NCI-H446 (cell line): ENCODE results near the gene FBXO40.
A peak's percentile ranks its signal among the peaks of the same experiment; 100 is the strongest.

Experiments
- DNase-seq, 2 experiments: peaks; one replicate each; lab custom pipeline; 2025; lab: John Stamatoyannopoulos, UW

Gene FBXO40

GRCh38 chr3:121619691-121620090, 26.5 kb downstream of the FBXO40 start:
- no peak for DNase-seq

- no peak for DNase-seq
Observed at GRCh38 chr3:121621491-121621890, 28.3 kb downstream of the FBXO40 start.

- DNase-seq, result no peak
Observed at GRCh38 chr3:121624147-121624899, 31.1 kb downstream of the FBXO40 start.

GRCh38 chr3:121626495-121626894, 33.3 kb downstream of the FBXO40 start:
- DNase-seq, result no peak

DNA sequence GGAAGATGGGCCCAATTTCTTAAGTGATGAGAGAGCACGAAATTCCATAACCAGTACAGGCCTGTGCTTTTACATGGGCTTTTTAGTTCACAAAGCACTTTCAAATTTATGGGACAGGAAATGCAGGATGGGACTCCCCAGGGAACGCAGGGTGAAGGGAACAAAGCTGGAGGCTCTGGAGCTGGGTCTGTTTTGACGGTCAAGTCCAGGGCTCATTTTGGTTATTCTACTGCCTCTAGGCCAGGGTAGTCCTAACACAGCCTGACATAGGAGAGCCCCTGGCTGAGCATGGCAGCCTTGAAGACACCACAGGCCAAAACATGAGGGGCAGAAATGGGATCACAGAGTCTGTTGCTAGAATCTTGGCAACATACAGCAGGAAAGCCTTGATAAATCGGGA, 34.0 kb downstream of the FBXO40 start:
- DNase-seq, result no peak

DNA sequence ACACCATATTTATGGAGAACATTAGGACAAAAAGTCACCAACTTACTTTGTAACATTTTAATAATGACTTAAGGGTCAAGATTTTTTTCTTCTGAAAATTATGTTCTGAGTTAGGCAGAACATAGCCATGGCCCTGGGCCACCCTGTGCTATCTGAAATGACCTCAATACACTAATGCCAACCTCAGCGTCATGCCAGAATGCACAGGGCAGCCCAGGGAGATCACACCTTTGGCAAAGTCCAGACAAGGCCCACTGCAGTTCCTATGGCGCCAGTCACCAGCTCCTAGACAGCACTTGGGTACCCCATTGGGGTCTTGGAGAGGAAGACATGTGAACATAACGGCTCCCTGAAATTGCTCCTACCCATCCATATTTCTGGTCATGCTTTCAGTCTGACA, 34.4 kb downstream of the FBXO40 start:
- DNase-seq, result no peak

GRCh38 chr3:121629601-121630000, 36.4 kb downstream of the FBXO40 start:
- no peak for DNase-seq

- no peak for DNase-seq
Observed at GRCh38 chr3:121630355-121630754, 37.2 kb downstream of the FBXO40 start.

- no peak for DNase-seq
Observed at GRCh38 chr3:121637922-121638321, 44.7 kb downstream of the FBXO40 start.

GRCh38 chr3:121641127-121641526, 47.9 kb downstream of the FBXO40 start:
- DNase-seq, result no peak

- DNase-seq, result no peak
Observed at GRCh38 chr3:121642601-121643314, 49.6 kb downstream of the FBXO40 start.

DNA sequence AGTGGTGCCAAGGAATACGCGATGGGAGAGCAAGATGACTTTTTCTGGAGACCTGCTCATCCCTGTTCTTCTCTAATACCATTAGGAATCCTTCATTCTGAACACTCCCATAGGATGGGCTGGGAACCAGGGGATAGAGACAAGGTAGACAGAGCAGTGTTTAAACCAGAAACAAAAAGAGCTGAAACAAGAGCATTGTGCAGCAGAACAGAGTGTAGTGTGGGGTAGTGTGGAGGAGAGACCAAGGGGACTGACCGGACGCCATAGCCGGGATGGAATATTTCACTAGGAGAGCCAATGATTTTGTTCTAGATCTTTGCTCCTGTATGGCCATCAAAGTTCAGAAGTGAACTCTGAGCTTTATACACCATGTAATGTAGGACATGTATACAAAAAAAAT, 51.9 kb downstream of the FBXO40 start:
- no peak for DNase-seq

DNA sequence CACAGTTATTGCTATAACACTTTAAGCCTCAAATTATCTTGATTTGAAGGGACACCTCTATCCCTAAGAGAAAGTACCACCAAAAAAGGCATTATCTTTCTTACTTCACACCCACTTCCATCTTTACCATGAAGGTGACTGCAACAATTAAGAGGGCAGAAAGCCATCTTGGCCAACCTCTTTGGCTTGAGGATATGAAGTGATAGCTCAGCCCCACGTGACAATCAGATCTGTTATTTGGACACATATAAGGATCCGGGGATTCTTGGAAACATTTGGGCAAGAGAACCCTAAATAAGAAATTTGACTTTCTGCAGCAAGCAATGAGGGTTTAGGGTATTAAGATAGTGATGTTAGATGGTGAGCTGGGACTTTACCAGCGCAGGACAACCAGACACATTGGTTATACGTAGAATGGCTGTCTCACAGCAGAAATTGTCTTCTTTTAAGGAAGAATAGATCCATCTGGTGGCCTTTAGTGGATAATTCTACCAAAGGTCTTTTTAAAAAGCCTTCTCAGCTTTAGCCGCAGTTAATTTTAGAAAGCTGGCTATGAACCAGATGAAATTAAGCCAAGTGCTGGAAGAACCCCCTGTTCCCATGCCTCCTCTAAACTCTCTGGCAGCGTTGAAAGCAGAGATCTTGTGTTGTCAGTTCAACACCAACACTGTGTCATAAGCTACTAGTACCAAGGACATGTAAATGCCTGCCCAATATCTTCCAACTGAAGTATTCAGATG, 55.2 kb downstream of the FBXO40 start:
- DNase-seq, result peak; percentile 94 to 98

DNA sequence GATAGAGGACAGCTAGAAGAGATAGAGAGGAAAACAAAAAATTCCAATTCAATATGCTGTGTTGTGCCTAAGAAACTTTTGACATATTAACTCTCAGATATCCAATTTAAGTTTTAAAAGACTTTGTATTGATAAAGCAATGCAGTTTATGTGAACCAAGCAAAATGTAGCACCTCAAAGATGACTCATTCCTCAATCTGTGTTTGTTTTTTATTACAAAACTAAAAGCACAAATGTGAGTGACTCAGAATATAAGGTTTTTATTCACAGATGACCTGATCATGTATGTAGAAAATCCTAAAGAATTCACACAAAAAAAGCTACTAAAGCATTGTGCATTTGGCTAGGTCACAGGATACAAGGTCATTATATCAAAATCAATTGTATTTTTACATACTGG, 56.5 kb downstream of the FBXO40 start:
- no peak for DNase-seq

DNA sequence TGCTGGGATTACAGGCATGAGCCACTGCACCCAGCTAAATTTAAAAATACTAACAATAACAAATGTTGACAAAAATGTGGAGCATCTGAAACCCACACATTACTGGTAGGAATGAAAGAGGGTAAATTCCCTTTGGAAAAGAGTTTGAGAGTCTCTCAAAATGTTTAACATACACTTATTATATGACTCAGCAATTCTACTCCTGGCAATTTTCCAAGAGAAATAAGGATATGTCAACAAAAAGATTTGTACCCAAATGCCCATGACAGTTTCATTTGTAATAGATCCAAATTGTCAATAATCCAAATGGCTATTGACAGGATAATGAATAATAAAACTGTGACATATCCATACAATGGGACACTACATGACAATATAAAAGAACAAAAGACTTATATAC, 58.5 kb downstream of the FBXO40 start:
- DNase-seq, result peak; percentile 31 to 79

DNA sequence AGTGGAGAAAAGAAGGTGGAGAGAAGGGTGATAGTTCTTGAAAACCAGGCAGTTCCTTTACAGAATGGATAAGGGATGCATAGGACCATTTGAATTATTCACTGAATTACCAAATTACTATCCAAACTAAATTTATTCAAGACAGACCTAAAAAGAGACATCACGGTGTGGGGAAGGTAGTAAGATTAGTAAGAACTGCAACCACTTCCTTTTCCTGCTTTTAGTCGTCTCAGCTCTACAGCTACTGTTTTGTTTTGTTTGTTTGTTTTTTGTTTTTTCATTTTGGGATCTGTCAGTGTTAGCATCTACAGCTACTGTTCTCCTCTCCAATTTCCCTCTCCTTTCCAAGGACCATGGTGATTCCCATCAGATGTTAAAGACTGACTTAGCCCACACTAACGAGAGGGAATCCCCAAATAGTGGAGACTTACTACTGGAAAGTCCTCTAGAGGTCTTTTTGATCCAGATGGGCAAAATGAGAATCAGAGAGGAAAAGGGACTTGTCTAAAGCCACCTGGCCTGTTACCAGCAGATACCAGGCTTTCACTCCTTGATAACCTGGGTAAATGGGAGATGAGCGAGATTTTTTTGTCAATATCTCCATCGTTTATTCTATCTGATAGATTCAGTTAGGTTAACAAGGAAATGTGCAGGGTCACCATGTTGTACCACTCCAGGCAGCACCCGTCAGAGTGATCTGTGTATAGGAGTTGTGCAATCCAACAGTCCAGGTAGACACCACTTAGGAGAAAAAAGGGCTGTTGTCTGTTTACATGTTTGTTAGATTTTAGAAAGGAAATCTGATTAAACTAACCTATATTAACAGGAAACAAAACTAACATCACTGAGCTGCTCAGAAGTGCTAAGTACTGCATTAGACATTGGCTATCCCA, 61.6 kb downstream of the FBXO40 start:
- no peak for DNase-seq

GRCh38 chr3:121658716-121659435, 65.7 kb downstream of the FBXO40 start:
- DNase-seq, result no peak

- no peak for DNase-seq
Observed at GRCh38 chr3:121659586-121659985, 66.4 kb downstream of the FBXO40 start.

- no peak for DNase-seq
Observed at GRCh38 chr3:121660356-121661171, 67.4 kb downstream of the FBXO40 start, which contains the start of gene HCLS1. Gene HCLS1, minus strand, starts transcription at chr3:121660903. Its CDS starts 2,556 bp downstream, at chr3:121658347.

GRCh38 chr3:121661376-121661775, 68.2 kb downstream of the FBXO40 start:
- DNase-seq, result no peak
